SK-N-SH (cell line): Measurements from ENCODE around the gene LPCAT1. TPM values are rescaled to one million over a fixed set of nuclear protein-coding genes. Genes with fewer than 3 reads are reported as not detected.

ENCODE experiments used
- CTCF ChIA-PET: fragments of 300-600, 350-600 bp; formaldehyde crosslinking; extraction: SDS; loops from one replicate; lab custom pipeline; 2021; lab: Yijun Ruan, JAX
- POLR2A ChIA-PET: fragments of 350-600 bp; sonication (Branson Sonifier 250); formaldehyde crosslinking; extraction: SDS; loops from one replicate; lab custom pipeline; 2020; ENCODE audit warnings: antibody characterized with exemption, inconsistent platforms; lab: Yijun Ruan, JAX
- DNase-seq: peaks from one replicate; pipeline ENCODE4 v3.0.0; 2012
- H2AFZ ChIP-seq: fragments of 200-600 bp; sonication (generic); 2 replicates; pipeline ENCODE4 v1.8.1; 2016; ENCODE audit warnings: antibody characterized with exemption, mild to moderate bottlenecking, low read depth
- H3F3A ChIP-seq: fragments of 200-600 bp; sonication (generic); replicated peaks from 2 replicates; pipeline ENCODE3; 2016; ENCODE audit warnings: antibody characterized with exemption, mild to moderate bottlenecking; ENCODE audit not compliant: insufficient read depth
- H3K27ac ChIP-seq, 2 experiments: fragments of 200-500 bp in 1 of 2; fragments of 200-600 bp in 1 of 2; sonication (Bioruptor generic) in 1 of 2; sonication (generic), shearing (Covaris generic) in 1 of 2; 2 replicates each; pipeline versions ENCODE4 v1.5.1 to v1.6.1; 2014 to 2016; ENCODE audit warnings: low read depth in 2 of 2, inconsistent platforms in 1 of 2, low read length in 1 of 2, mild to moderate bottlenecking in 1 of 2, mixed read lengths in 1 of 2
- H3K27me3 ChIP-seq: fragments of 200-600 bp; sonication (generic), shearing (Covaris generic); 2 replicates; pipeline ENCODE4 v1.6.1; 2016; ENCODE audit warnings: mixed run types; ENCODE audit not compliant: insufficient read depth
- H3K36me3 ChIP-seq, 2 experiments: fragments of 200-500 bp in 1 of 2; fragments of 200-600 bp in 1 of 2; sonication (Bioruptor generic) in 1 of 2; sonication (generic) in 1 of 2; replicated peaks in 1 of 2; 2 replicates each; pipeline versions ENCODE3 to v1.5.1; 2014 to 2016; ENCODE audit warnings: low read length in 1 of 2, mild to moderate bottlenecking in 1 of 2; ENCODE audit not compliant: insufficient read depth in 2 of 2, control insufficient read depth in 1 of 2
- H3K4me1 ChIP-seq, 2 experiments: fragments of 200-500 bp in 1 of 2; fragments of 200-600 bp in 1 of 2; sonication (Bioruptor generic) in 1 of 2; sonication (generic), shearing (Covaris generic) in 1 of 2; 2 replicates each; pipeline versions ENCODE4 v1.5.1 to v1.6.1; 2014 to 2016; ENCODE audit warnings: low read depth in 1 of 2, low read length in 1 of 2, mixed run types in 1 of 2; ENCODE audit not compliant: insufficient read depth in 2 of 2, control insufficient read depth in 1 of 2
- H3K4me2 ChIP-seq: fragments of 200-600 bp; sonication (generic), shearing (Covaris generic); 2 replicates; pipeline ENCODE4 v1.6.1; 2017; ENCODE audit warnings: mixed run types
- H3K4me3 ChIP-seq, 2 experiments: fragments of 200-500 bp in 1 of 2; fragments of 200-600 bp in 1 of 2; sonication (Bioruptor generic) in 1 of 2; sonication (generic), shearing (Covaris generic) in 1 of 2; 2 replicates each; pipeline versions ENCODE4 v1.5.1 to v1.8.1; 2014 to 2016; ENCODE audit warnings: low read depth in 2 of 2, inconsistent platforms in 1 of 2, low read length in 1 of 2, mild to moderate bottlenecking in 1 of 2, mixed read lengths in 1 of 2, moderate library complexity in 1 of 2
- H3K79me2 ChIP-seq: fragments of 200-600 bp; sonication (generic); 2 replicates; pipeline ENCODE4 v1.8.1; 2017; ENCODE audit warnings: mild to moderate bottlenecking; ENCODE audit not compliant: insufficient read depth
- H3K9ac ChIP-seq: fragments of 200-600 bp; sonication (generic); 2 replicates; pipeline ENCODE4 v1.6.1; 2017; ENCODE audit warnings: mixed run types
- H3K9me2 ChIP-seq: fragments of 200-600 bp; sonication (generic); 2 replicates; pipeline ENCODE4 v1.6.1; 2017; ENCODE audit warnings: mixed run types
- H3K9me3 ChIP-seq: fragments of 200-600 bp; sonication (generic); 2 replicates; pipeline ENCODE4 v1.6.1; 2017; ENCODE audit warnings: mixed run types, mild to moderate bottlenecking, moderate library complexity
- H4K20me1 ChIP-seq: fragments of 200-600 bp; sonication (generic); 2 replicates; pipeline ENCODE4 v1.6.1; 2017; ENCODE audit warnings: mild to moderate bottlenecking, mixed run types; ENCODE audit not compliant: insufficient read depth
- EZH2phosphoT487 ChIP-seq: fragments of 200-600 bp; sonication (generic); IDR thresholded peaks from 2 replicates; pipeline ENCODE4 v1.6.1; 2017; ENCODE audit warnings: low read depth, mixed run types, mild to moderate bottlenecking, antibody characterized with exemption, moderate library complexity, borderline replicate concordance
- GABPA ChIP-seq: IDR thresholded peaks from 2 replicates; pipeline ENCODE4 v1.4.0; 2012; ENCODE audit warnings: low read depth, mild to moderate bottlenecking
- JUND ChIP-seq: IDR thresholded peaks from 2 replicates; pipeline ENCODE4 v1.4.0; 2012
- NFIC ChIP-seq: IDR thresholded peaks from 2 replicates; pipeline ENCODE4 v1.4.0; 2012; ENCODE audit warnings: borderline replicate concordance
- NRF1 ChIP-seq: IDR thresholded peaks from 2 replicates; pipeline ENCODE4 v1.6.1; 2012; ENCODE audit warnings: low read depth, mild to moderate bottlenecking, low read length
- SIN3A ChIP-seq: IDR thresholded peaks from 2 replicates; pipeline ENCODE4 v1.6.1; 2012; ENCODE audit warnings: low read depth, mild to moderate bottlenecking, low read length, moderate library complexity, borderline replicate concordance
- TAF1 ChIP-seq: IDR thresholded peaks from 2 replicates; pipeline ENCODE4 v1.6.1; 2012; ENCODE audit warnings: low read depth, mild to moderate bottlenecking, low read length, moderate library complexity, borderline replicate concordance
- TEAD4 ChIP-seq: IDR thresholded peaks from 2 replicates; pipeline ENCODE4 v1.4.0; 2012; ENCODE audit warnings: mild to moderate bottlenecking, borderline replicate concordance; ENCODE audit not compliant: insufficient read depth
- YY1 ChIP-seq: IDR thresholded peaks from 2 replicates; pipeline ENCODE4 v1.4.0; 2012; ENCODE audit warnings: low read depth, mild to moderate bottlenecking
- WGBS: methylation state at CpG from one replicate; pipeline ENCODE4 v1.1.6; 2017; ENCODE audit warnings: low lambda C conversion rate; 5-methylcytosine and 5-hydroxymethylcytosine counted together
- polyA plus RNA-seq, 3 experiments: library from polyadenylated mRNA; depleted of rRNA; stranded (reverse); fragments of >200 nt; gene quantifications; 2 replicates each; pipeline ENCODE4 v1.2.3, GENCODE V29; 2012
- TF ChIP-seq, protein P1 (sequence below): fragments of 150-350 bp; IDR thresholded peaks from 2 replicates; pipeline ENCODE4 v1.6.1; 2016; ENCODE audit warnings: mild to moderate bottlenecking, low read depth, low read length
- TF ChIP-seq, protein P2 (sequence below): IDR thresholded peaks from 2 replicates; pipeline ENCODE4 v1.4.0; 2012; ENCODE audit warnings: low read depth, borderline replicate concordance
- TF ChIP-seq, protein P3 (sequence below): fragments of 150-350 bp; IDR thresholded peaks from 2 replicates; pipeline ENCODE4 v1.6.1; 2017; ENCODE audit warnings: antibody characterized with exemption, low read length, low read depth, borderline replicate concordance
- TF ChIP-seq, protein P4 (sequence below): IDR thresholded peaks from 2 replicates; pipeline ENCODE4 v1.4.0; 2012; ENCODE audit warnings: low read depth
- TF ChIP-seq, protein P5 (sequence below): fragments of 200-600 bp; sonication (generic); IDR thresholded peaks from 2 replicates; pipeline ENCODE4 v1.6.1; 2017; ENCODE audit warnings: antibody characterized with exemption, mild to moderate bottlenecking, moderate library complexity

The LPCAT1 gene
- polyA plus RNA-seq, 1 of the 3 experiments (the other 2 are of a cell fraction) = 42.3 TPM

DNA sequence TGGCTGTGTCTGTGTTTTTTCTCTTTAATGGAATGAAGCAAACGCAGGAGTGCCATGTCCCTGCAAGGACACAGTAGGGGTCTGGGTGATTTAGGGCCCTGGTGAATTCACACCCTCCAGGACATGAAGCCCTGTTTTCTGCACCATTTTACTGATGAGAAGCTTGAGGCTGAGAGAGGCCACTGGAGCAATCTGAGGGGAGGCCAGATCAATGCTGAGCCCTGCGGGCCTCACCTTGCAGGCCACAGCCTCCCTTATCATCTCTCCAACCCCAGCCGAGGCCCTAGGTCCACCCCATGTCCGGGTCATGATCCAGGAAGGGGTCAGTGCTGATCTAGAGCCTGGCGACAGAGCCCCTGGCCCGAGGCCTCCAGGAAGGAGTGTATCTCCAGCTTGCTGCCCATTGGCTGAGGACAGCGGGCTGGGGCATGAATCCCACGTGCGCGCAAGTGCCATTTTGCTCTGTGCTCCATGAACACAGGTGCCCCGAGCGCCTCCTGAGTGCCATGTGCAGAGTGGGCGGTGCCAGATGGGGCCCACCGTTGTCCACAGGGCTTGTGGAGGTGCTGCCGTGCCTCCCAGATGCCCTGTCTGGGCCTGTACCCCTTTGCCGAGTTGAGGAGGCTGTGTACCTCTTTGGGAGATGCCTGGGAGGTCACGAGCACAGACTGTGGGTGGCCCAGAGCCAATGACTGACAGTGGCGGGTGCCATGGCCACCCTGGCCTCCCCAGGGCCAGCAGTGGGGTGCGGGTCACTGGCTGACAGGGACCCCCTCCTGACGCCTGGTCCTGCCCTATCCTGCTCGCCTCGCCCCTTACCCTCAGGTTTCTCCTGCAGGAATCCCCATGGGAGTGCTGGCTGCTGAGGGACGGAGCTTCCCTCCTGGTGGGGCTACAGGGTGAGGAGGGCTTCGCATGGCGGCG lies 32.3 kb upstream of the LPCAT1 start:
- Histone ChIP-seq H3K36me3 (no peaks in the 10 kb centered on the region), H3K79me2 (no peaks in the 10 kb centered on the region), H3K4me3 (no peak overlapping the region), H3K27ac (no peak overlapping the region), H3F3A (no peaks in the 10 kb centered on the region), H3K4me1 (no peaks in the 10 kb centered on the region), H3K4me2 (no peak overlapping the region), H3K9ac (no peak overlapping the region), H4K20me1 (no peaks in the 10 kb centered on the region), H3K27me3 (peaks cover 7% of the 10 kb centered on the region), H3K9me2 (no peaks in the 10 kb centered on the region), H2AFZ (no peak overlapping the region), H3K9me3 (no peaks in the 10 kb centered on the region)
- no peak for DNase-seq
- 68% methylated on average over 10 of the region's 26 CpGs for WGBS
- POLR2A ChIA-PET = no interaction called here
- TF ChIP-seq NFIC (no peak), TAF1 (no peak), EZH2phosphoT487 (no peak), GABPA (no peak), NRF1 (no peak)
- TF ChIP-seq, protein P1, sequence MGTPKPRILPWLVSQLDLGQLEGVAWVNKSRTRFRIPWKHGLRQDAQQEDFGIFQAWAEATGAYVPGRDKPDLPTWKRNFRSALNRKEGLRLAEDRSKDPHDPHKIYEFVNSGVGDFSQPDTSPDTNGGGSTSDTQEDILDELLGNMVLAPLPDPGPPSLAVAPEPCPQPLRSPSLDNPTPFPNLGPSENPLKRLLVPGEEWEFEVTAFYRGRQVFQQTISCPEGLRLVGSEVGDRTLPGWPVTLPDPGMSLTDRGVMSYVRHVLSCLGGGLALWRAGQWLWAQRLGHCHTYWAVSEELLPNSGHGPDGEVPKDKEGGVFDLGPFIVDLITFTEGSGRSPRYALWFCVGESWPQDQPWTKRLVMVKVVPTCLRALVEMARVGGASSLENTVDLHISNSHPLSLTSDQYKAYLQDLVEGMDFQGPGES = no peak
- TF ChIP-seq, protein P2, sequence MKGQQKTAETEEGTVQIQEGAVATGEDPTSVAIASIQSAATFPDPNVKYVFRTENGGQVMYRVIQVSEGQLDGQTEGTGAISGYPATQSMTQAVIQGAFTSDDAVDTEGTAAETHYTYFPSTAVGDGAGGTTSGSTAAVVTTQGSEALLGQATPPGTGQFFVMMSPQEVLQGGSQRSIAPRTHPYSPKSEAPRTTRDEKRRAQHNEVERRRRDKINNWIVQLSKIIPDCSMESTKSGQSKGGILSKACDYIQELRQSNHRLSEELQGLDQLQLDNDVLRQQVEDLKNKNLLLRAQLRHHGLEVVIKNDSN = no peak
- TF ChIP-seq, protein P3, sequence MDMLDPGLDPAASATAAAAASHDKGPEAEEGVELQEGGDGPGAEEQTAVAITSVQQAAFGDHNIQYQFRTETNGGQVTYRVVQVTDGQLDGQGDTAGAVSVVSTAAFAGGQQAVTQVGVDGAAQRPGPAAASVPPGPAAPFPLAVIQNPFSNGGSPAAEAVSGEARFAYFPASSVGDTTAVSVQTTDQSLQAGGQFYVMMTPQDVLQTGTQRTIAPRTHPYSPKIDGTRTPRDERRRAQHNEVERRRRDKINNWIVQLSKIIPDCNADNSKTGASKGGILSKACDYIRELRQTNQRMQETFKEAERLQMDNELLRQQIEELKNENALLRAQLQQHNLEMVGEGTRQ = no peak
- TF ChIP-seq, protein P4, sequence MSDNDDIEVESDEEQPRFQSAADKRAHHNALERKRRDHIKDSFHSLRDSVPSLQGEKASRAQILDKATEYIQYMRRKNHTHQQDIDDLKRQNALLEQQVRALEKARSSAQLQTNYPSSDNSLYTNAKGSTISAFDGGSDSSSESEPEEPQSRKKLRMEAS = no peak
- CTCF ChIA-PET = no interaction called here

DNA sequence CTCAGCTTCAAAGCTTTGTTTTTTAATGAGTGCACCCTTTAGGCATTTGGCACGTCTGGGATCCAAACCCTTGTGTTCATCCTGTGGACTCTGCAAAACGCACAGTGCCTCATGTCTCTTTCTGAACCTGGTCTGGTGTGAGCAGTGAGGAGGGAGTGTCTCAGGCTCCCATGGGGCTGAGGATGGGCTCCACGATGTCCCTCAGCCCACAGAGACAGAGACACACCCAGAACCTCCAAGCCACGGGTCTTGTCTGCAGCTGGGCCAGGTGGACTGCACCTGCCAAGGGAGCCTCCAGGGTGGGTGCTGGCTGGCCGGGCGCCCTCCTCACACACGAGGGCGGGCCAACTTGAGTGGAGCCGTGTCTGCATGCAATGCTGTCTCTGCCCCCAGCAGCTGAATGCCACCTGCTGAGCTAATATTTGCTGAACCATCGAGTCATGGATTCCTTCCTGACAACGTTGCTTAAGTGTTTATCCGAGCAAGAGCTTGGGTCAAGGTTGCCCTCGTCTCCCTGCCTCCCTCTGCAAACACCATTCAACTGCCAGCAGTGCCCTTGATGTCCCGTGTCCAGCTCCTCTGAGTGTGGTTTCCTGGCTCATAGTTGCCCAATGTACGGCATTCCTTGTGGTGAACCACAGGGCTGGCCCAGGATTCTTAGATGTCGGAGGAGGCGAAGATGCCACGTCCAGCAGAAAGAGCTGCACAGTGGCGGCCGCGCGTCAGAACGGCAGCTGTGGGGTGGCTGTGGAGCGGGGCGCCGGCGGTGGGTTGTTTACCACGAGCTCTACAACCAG lies 31.4 kb upstream of the LPCAT1 start:
- ChIA-PET CTCF (no interaction called here), POLR2A (no interaction called here)
- no peaks in the 10 kb centered on the region for H3K9me3 ChIP-seq
- no peak for DNase-seq
- H3K4me3 ChIP-seq = no peak overlapping the region
- no peaks in the 10 kb centered on the region for H3K79me2 ChIP-seq
- H2AFZ ChIP-seq = no peak overlapping the region
- no peak overlapping the region for H3K9ac ChIP-seq
- no peaks in the 10 kb centered on the region for H3K36me3 ChIP-seq
- 56% methylated on average over 23 of the region's 28 CpGs for WGBS
- no peaks in the 10 kb centered on the region for H3K4me1 ChIP-seq
- no peaks in the 10 kb centered on the region for H3F3A ChIP-seq
- H3K9me2 ChIP-seq = no peaks in the 10 kb centered on the region
- H4K20me1 ChIP-seq = no peaks in the 10 kb centered on the region
- TF ChIP-seq NRF1 (no peak), TEAD4 (no peak), SIN3A (no peak), JUND (no peak), YY1 (no peak)
- TF ChIP-seq, protein P4 = no peak
- TF ChIP-seq, protein P5, sequence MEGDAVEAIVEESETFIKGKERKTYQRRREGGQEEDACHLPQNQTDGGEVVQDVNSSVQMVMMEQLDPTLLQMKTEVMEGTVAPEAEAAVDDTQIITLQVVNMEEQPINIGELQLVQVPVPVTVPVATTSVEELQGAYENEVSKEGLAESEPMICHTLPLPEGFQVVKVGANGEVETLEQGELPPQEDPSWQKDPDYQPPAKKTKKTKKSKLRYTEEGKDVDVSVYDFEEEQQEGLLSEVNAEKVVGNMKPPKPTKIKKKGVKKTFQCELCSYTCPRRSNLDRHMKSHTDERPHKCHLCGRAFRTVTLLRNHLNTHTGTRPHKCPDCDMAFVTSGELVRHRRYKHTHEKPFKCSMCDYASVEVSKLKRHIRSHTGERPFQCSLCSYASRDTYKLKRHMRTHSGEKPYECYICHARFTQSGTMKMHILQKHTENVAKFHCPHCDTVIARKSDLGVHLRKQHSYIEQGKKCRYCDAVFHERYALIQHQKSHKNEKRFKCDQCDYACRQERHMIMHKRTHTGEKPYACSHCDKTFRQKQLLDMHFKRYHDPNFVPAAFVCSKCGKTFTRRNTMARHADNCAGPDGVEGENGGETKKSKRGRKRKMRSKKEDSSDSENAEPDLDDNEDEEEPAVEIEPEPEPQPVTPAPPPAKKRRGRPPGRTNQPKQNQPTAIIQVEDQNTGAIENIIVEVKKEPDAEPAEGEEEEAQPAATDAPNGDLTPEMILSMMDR = no peak
- TF ChIP-seq, protein P1 = no peak
- TF ChIP-seq, all 33 proteins: peak for 0
- no peak overlapping the region for H3K27ac ChIP-seq
- H3K27me3 ChIP-seq = peaks cover 7% of the 10 kb centered on the region
- no peak overlapping the region for H3K4me2 ChIP-seq
